Measurements from ENCODE around the gene SERPINA10. TPM values are rescaled to one million over a fixed set of nuclear protein-coding genes. Genes with fewer than 3 reads are reported as not detected.

Gene SERPINA10
- total and polyA plus RNA-seq, 9 donors: 0.05 TPM; not detected in 8

DNA sequence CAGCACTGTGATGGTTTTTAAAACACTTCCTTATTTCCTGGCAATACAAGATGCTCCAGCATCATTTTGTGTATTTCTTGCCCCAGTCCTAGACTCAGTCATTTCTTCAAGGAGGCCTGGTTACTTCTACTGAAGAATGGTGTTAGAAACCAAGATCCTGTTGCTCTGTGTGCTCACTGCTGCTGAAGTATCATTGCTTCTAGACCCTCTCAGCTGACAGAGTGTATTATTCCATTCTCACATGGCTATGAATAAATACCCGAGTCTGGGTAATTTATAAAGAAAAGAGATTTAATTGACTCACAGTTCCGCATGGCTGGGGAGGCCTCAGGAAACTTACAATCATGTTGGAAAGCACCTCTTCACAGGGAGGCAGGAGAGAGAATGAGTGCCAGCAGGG is 45.0 kb upstream of the SERPINA10 start:
- Histone ChIP-seq H3K27me3 (no peaks in the 10 kb centered on the region), H3K4me3 (no peak overlapping the region), H3K4me1 (ENCODE audit: insufficient read depth) (peaks cover 3% of the 10 kb centered on the region), H3K36me3 (no peaks in the 10 kb centered on the region), H3K27ac (no peak overlapping the region), H3K9me3 (no peaks in the 10 kb centered on the region)
- TF ChIP-seq EP300 (IDR thresholded peaks at IDR 0.05) (no peak), POLR2A (IDR thresholded peaks at IDR 0.05) (no peak)
- TF ChIP-seq, protein P1, sequence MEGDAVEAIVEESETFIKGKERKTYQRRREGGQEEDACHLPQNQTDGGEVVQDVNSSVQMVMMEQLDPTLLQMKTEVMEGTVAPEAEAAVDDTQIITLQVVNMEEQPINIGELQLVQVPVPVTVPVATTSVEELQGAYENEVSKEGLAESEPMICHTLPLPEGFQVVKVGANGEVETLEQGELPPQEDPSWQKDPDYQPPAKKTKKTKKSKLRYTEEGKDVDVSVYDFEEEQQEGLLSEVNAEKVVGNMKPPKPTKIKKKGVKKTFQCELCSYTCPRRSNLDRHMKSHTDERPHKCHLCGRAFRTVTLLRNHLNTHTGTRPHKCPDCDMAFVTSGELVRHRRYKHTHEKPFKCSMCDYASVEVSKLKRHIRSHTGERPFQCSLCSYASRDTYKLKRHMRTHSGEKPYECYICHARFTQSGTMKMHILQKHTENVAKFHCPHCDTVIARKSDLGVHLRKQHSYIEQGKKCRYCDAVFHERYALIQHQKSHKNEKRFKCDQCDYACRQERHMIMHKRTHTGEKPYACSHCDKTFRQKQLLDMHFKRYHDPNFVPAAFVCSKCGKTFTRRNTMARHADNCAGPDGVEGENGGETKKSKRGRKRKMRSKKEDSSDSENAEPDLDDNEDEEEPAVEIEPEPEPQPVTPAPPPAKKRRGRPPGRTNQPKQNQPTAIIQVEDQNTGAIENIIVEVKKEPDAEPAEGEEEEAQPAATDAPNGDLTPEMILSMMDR (IDR thresholded peaks at IDR 0.05): no peak
- WGBS, 3 donors: 79 to 89% (median 85%) methylated on average over 2 of the region's 2 CpGs
- intact Hi-C loops (cut with DNase I): no loop called here
- no peak for DNase-seq

DNA sequence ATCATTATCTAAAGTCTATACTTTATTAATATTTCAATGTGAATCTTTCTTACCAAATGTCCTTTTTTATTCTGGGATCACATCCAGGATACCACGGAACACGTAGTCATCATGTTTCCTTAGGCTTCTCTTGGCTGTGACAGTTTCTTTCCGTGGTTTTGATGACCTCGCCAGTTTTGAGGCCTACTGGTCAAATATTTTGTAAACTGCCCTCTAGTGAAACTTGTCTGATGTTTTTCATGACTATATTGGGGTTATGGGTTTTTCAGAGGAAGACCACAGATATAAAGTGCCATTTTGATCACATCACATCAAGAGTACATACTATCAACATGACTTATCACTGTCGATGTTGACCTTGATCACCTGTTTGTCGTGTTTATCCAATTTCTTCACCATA is 44.2 kb upstream of the SERPINA10 start:
- Histone ChIP-seq H3K27me3 (no peaks in the 10 kb centered on the region), H3K27ac (no peak overlapping the region), H3K36me3 (no peaks in the 10 kb centered on the region), H3K4me3 (no peak overlapping the region), H3K9me3 (no peaks in the 10 kb centered on the region), H3K4me1 (ENCODE audit: insufficient read depth) (peaks cover 3% of the 10 kb centered on the region)
- DNase-seq: no peak
- intact Hi-C loops (cut with DNase I): no loop called here
- TF ChIP-seq EP300 (IDR thresholded peaks at IDR 0.05): no peak
- no peak for TF ChIP-seq POLR2A (IDR thresholded peaks at IDR 0.05)
- TF ChIP-seq, protein P1 (IDR thresholded peaks at IDR 0.05): no peak
- WGBS, 3 donors: 73 to 79% (median 77%) methylated on average over 6 of the region's 6 CpGs

DNA sequence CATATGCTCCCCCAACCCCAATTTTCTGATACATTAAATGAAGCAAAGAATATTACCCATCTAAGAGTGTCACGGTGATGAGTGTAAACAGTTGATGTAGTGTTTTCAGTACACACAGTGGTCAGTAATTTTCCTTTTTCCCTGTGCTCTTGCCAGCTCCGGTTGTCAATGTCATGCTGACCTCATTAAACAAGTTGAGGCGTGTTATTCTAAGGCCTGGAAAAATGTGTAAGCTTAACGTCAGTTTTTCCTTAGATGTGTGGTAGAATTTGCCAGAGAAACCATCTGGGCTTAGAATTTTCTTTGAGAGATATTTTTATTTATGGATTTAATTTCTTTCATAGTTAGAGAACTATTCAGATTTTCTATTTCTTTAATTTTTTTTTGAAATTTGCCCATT is 41.8 kb upstream of the SERPINA10 start:
- Histone ChIP-seq H3K9me3 (no peaks in the 10 kb centered on the region), H3K4me1 (ENCODE audit: insufficient read depth) (no peaks in the 10 kb centered on the region), H3K27me3 (no peaks in the 10 kb centered on the region), H3K4me3 (no peak overlapping the region), H3K36me3 (no peaks in the 10 kb centered on the region), H3K27ac (no peak overlapping the region)
- TF ChIP-seq, protein P1 (IDR thresholded peaks at IDR 0.05): no peak
- TF ChIP-seq POLR2A (IDR thresholded peaks at IDR 0.05): no peak
- TF ChIP-seq EP300 (IDR thresholded peaks at IDR 0.05): no peak
- 24 to 27% (median 26%) methylated on average over 4 of the region's 4 CpGs for WGBS, 3 donors
- intact Hi-C loops (cut with DNase I): no loop called here
- no peak for DNase-seq

DNA sequence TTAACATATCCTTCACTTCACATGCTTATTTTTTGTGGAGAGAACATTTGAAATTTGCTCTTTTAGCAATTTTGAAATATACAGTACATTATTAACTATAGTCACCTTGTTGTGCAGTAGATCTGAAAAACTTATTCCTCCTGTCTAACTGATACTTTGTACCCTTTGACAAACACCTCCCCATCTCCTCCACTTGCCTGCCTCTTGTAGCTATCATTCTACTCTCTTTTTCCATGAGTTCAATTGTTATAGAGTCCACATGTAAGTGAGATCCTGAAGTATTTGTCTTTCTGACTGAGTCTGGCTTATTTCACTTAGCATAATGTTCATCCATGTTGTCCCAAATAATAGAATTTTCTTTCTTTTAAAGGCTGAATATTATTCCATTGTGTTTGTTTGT is 39.5 kb upstream of the SERPINA10 start:
- no peak for TF ChIP-seq EP300 (IDR thresholded peaks at IDR 0.05)
- Histone ChIP-seq H3K27me3 (no peaks in the 10 kb centered on the region), H3K4me3 (no peak overlapping the region), H3K36me3 (no peaks in the 10 kb centered on the region), H3K4me1 (ENCODE audit: insufficient read depth) (no peaks in the 10 kb centered on the region), H3K27ac (no peak overlapping the region), H3K9me3 (no peaks in the 10 kb centered on the region)
- intact Hi-C loops (cut with DNase I): no loop called here
- DNase-seq: no peak

DNA sequence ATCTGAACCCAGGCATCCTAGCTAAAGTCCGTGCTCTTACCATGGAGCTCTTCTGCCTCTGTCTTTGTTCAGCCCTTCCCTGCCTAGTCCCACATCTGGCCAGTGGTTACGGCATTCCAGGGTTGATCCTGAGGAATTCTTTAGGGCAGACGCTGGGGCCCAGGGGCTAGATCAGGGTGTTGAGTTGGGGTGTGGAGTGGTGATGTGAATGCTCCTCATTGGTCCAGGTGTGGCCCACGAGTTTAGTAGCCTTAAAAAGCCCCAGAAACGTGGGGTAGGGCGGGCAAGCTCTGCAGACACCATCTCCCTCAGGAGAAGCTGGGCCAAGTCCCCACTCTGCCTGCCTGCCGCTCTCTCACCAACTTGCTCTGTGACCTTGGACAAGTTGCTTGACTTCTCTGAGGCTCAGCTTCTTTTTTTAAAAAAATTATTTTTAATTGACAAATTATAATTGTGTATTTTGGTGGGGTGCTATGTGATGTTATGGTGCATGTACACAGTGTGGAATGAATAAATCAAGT is 39.1 kb upstream of the SERPINA10 start:
- H3K4me3 ChIP-seq: no peak overlapping the region
- no peak overlapping the region for H3K27ac ChIP-seq
- no peaks in the 10 kb centered on the region for H3K36me3 ChIP-seq
- H3K27me3 ChIP-seq: no peaks in the 10 kb centered on the region
- H3K4me1 ChIP-seq (ENCODE audit: insufficient read depth): no peaks in the 10 kb centered on the region
- no peak for TF ChIP-seq POLR2A (IDR thresholded peaks at IDR 0.05)
- no peak for TF ChIP-seq EP300 (IDR thresholded peaks at IDR 0.05)
- TF ChIP-seq, protein P1 (IDR thresholded peaks at IDR 0.05): no peak
- H3K9me3 ChIP-seq: no peaks in the 10 kb centered on the region
- DNase-seq: no peak
- WGBS, 3 donors: 56 to 68% (median 68%) methylated on average over 7 of the region's 7 CpGs
- intact Hi-C loops (cut with DNase I): no loop called here

Data from ovary (tissue), 9 donors.